Uterus (tissue), 2 donors: ENCODE data around the gene PAIP2.

Experiments
- CTCF ChIP-seq, 4 experiments: fragments of 200-600 bp in 2 of 4; fragments of 450-650 bp in 2 of 4; sonication (generic) in 2 of 4; IDR thresholded peaks; one replicate each; pipeline ENCODE4 v1.5.1; 2016 to 2019; ENCODE audit warnings: antibody characterized with exemption in 4 of 4, mild to moderate bottlenecking in 2 of 4, moderate library complexity in 1 of 4
- POLR2A ChIP-seq, 2 donors: fragments of 450-650 bp; IDR thresholded peaks; one replicate each; pipeline ENCODE4 v1.6.1; 2016; ENCODE audit warnings: antibody characterized with exemption in 2 of 2, mild to moderate bottlenecking in 1 of 2, moderate library complexity in 1 of 2

GRCh38 chr5:139407517-139407916 lies 65.9 kb downstream of the PAIP2 start:
- TF ChIP-seq CTCF (IDR thresholded peaks at IDR 0.05) (no peak), POLR2A (IDR thresholded peaks at IDR 0.05) (no peak)
